Mesenchymal stem cell (in vitro differentiated cells and primary cell): ENCODE results near the gene NEFH.

ENCODE experiments used
- DNase-seq: peaks from one replicate; pipeline ENCODE4 v3.0.0-alpha.2; 2013
- H2AFZ ChIP-seq: one replicate; pipeline ENCODE4 v1.6.1; 2013; ENCODE audit warnings: low read depth, mild to moderate bottlenecking, control low read depth, inconsistent platforms, low read length, moderate library complexity
- H2AK5ac ChIP-seq: 2 replicates; pipeline ENCODE4 v1.6.1; 2013; ENCODE audit warnings: low read length, moderate library complexity, mild to moderate bottlenecking, inconsistent platforms; ENCODE audit not compliant: severe bottlenecking
- H2BK120ac ChIP-seq: one replicate; pipeline ENCODE4 v1.6.1; 2013; ENCODE audit warnings: low read depth, mild to moderate bottlenecking, inconsistent platforms, low read length, moderate library complexity
- H2BK12ac ChIP-seq, 2 experiments: one replicate each; pipeline ENCODE4 v1.6.1; 2013; ENCODE audit warnings: inconsistent platforms in 2 of 2, low read length in 2 of 2, mild to moderate bottlenecking in 2 of 2, moderate library complexity in 2 of 2, control low read depth in 1 of 2
- H2BK15ac ChIP-seq: one replicate; pipeline ENCODE4 v1.6.1; 2013; ENCODE audit warnings: mild to moderate bottlenecking, low read depth, inconsistent platforms; ENCODE audit not compliant: poor library complexity, severe bottlenecking
- H2BK5ac ChIP-seq: 2 replicates; pipeline ENCODE4 v1.6.1; 2013; ENCODE audit warnings: low read depth, mild to moderate bottlenecking, low read length, control low read depth, inconsistent platforms; ENCODE audit not compliant: poor library complexity, severe bottlenecking
- H3K14ac ChIP-seq, 2 experiments: one replicate each; pipeline ENCODE4 v1.6.1; 2013; ENCODE audit warnings: inconsistent platforms in 2 of 2, low read length in 2 of 2, control low read depth in 1 of 2, mild to moderate bottlenecking in 1 of 2, moderate library complexity in 1 of 2
- H3K18ac ChIP-seq, 2 experiments: one replicate each; pipeline ENCODE4 v1.6.1; 2013; ENCODE audit warnings: inconsistent platforms in 2 of 2, low read length in 2 of 2, control low read depth in 1 of 2, low read depth in 1 of 2, mild to moderate bottlenecking in 1 of 2
- H3K23ac ChIP-seq, 2 experiments: one replicate each; pipeline ENCODE4 v1.6.1; 2013; ENCODE audit warnings: inconsistent platforms in 2 of 2, low read length in 2 of 2, mild to moderate bottlenecking in 2 of 2, moderate library complexity in 2 of 2, control low read depth in 1 of 2
- H3K27ac ChIP-seq: 2 replicates; pipeline ENCODE4 v1.5.1; 2013; ENCODE audit warnings: mild to moderate bottlenecking, moderate library complexity, low read length, control low read depth, inconsistent platforms; ENCODE audit not compliant: poor library complexity, severe bottlenecking
- H3K27me3 ChIP-seq, 2 experiments: 2 replicates each; pipeline versions ENCODE4 v1.6.1 to v1.7.0; 2013; ENCODE audit warnings: low read length in 2 of 2, mild to moderate bottlenecking in 2 of 2, moderate library complexity in 2 of 2, control low read depth in 1 of 2, inconsistent platforms in 1 of 2; ENCODE audit not compliant: control insufficient read depth in 1 of 2, insufficient read depth in 1 of 2
- H3K36me3 ChIP-seq, 2 experiments: 2 replicates each; pipeline versions ENCODE4 v1.6.1 to v1.7.0; 2013; ENCODE audit warnings: low read length in 2 of 2, control low read depth in 1 of 2, inconsistent platforms in 1 of 2, low read depth in 1 of 2, mild to moderate bottlenecking in 1 of 2; ENCODE audit not compliant: insufficient read depth in 2 of 2, control insufficient read depth in 1 of 2
- H3K4ac ChIP-seq, 2 experiments: one replicate each; pipeline ENCODE4 v1.6.1; 2013; ENCODE audit warnings: inconsistent platforms in 2 of 2, low read length in 2 of 2, mild to moderate bottlenecking in 2 of 2, moderate library complexity in 2 of 2, control low read depth in 1 of 2, low read depth in 1 of 2
- H3K4me1 ChIP-seq: 2 replicates; pipeline ENCODE4 v1.6.1; 2013; ENCODE audit warnings: low read depth, low read length, control low read depth; ENCODE audit not compliant: control insufficient read depth, insufficient read depth
- H3K4me2 ChIP-seq: 2 replicates; pipeline ENCODE4 v1.6.1; 2013; ENCODE audit warnings: low read length, mild to moderate bottlenecking, inconsistent platforms; ENCODE audit not compliant: poor library complexity, severe bottlenecking
- H3K4me3 ChIP-seq, 2 experiments: 2 replicates each; pipeline versions ENCODE4 v1.5.1 to v1.7.0; 2013; ENCODE audit warnings: low read length in 2 of 2, mild to moderate bottlenecking in 2 of 2, control low read depth in 1 of 2, low read depth in 1 of 2; ENCODE audit not compliant: insufficient read depth in 1 of 2
- H3K79me1 ChIP-seq: replicated peaks from 2 replicates; pipeline ENCODE4 v1.6.1; 2013; ENCODE audit warnings: mild to moderate bottlenecking, control low read depth, low read length, inconsistent platforms; ENCODE audit not compliant: poor library complexity, severe bottlenecking
- H3K9ac ChIP-seq: 2 replicates; pipeline ENCODE4 v1.7.0; 2013; ENCODE audit warnings: mild to moderate bottlenecking, low read length, moderate library complexity
- H3K9me3 ChIP-seq: 2 replicates; pipeline ENCODE4 v1.7.0; 2013; ENCODE audit warnings: mild to moderate bottlenecking, low read length; ENCODE audit not compliant: control insufficient read depth
- H4K8ac ChIP-seq: one replicate; pipeline ENCODE4 v1.6.1; 2013; ENCODE audit warnings: inconsistent platforms, mild to moderate bottlenecking, low read length, moderate library complexity
- H4K91ac ChIP-seq: one replicate; pipeline ENCODE4 v1.6.1; 2013; ENCODE audit warnings: mild to moderate bottlenecking, low read length, inconsistent platforms
- WGBS: methylation state at CpG from one replicate; pipeline ENCODE4 v1.1.7; 2013; ENCODE audit warnings: mixed read lengths; 5-methylcytosine and 5-hydroxymethylcytosine counted together

Gene NEFH

DNA sequence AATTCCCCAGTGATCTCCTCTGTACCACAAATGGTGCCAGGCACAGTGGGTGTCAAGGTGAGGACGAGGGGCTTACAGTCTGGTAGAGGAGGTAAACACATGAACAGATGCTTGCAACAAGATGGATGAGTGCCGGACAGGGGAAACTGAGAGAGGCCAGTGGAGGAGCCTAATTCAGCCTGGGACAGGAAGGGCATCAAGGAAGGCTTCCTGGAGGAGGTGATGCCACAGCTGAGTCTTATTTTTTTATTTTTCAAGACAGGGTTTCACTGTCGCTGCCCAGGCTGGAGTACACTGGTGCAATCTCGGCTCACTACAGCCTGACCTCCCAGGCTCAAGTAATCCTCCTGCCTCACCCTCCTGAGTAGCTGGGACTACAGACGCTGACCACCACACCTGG, 18.8 kb upstream of the NEFH start:
- Histone ChIP-seq H3K9me3 (no peaks in the 10 kb centered on the region), H3K36me3 (no peaks in the 10 kb centered on the region), H2AK5ac (no peak overlapping the region), H3K14ac (no peak overlapping the region), H3K9ac (no peak overlapping the region), H2BK15ac (no peak overlapping the region), H3K27ac (no peak overlapping the region), H3K4ac (no peak overlapping the region), H3K4me2 (no peak overlapping the region), H2BK12ac (no peak overlapping the region), H3K4me3 (no peak overlapping the region), H3K4me1 (peaks cover 6% of the 10 kb centered on the region), H3K27me3 (peaks cover 10 to 19% of the 10 kb centered on the region in 2 experiments), H3K79me1 (no peaks in the 10 kb centered on the region), H2AFZ (no peak overlapping the region), H3K23ac (no peak overlapping the region), H3K18ac (no peak overlapping the region), H2BK5ac (no peak overlapping the region), H2BK120ac (no peak overlapping the region), H4K8ac (no peak overlapping the region), H4K91ac (no peak overlapping the region)
- DNase-seq, result no peak
- WGBS, result 90% methylated on average over 5 of the region's 5 CpGs

DNA sequence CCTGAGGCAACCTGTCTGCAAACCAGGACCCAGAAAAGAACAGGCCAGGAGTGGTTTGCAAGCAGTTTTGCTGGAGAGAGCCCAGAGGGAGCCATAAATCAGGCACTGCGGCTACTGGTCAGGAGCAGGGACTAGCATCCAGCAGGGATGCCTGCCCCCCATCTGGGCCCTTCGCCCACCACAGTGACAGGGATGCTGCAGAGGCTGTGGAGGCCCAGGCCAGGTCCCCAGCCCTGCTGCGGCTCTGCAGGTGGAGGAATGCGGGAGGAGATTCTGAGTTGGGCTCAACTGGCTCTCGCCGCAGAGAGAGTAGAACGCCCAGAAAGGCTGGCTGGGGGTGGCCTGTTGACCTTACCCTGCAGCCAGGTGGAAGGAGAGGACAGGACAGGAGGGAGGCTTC, 16.4 kb upstream of the NEFH start:
- Histone ChIP-seq H2AFZ (no peak overlapping the region), H2BK5ac (no peak overlapping the region), H3K9ac (no peak overlapping the region), H3K79me1 (no peaks in the 10 kb centered on the region), H3K23ac (peak overlapping the region in 1 of 2 experiments; percentile 90), H3K27ac (no peak overlapping the region), H4K8ac (no peak overlapping the region), H4K91ac (no peak overlapping the region), H2AK5ac (no peak overlapping the region), H2BK12ac (no peak overlapping the region), H3K36me3 (no peaks in the 10 kb centered on the region), H3K4me3 (no peak overlapping the region), H3K9me3 (no peaks in the 10 kb centered on the region), H2BK120ac (no peak overlapping the region), H3K4me2 (no peak overlapping the region), H3K4ac (no peak overlapping the region), H3K27me3 (peaks cover 26 to 41% of the 10 kb centered on the region in 2 experiments), H3K4me1 (peaks cover 4% of the 10 kb centered on the region), H2BK15ac (no peak overlapping the region), H3K18ac (no peak overlapping the region), H3K14ac (no peak overlapping the region)
- 74% methylated on average over 7 of the region's 7 CpGs for WGBS
- DNase-seq, result no peak

DNA sequence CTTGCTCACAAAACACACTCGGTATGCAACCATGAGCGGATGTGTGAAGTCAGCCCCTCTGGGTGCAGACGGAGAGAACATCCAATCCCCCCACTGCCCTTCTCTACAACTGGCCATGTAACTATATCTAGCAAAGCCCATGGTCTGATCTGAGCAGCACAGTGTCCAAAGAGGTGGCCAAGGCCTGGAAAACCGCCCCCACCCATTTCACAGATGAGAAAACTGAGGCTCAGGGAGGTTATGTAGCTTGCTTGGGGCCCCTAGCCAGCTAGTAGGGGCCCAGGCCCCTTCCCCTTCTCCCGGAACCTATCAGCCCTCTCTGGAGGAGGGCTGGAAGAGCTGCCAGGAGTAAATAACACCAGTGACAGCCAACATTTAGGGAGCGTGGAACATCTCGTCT, 15.4 kb upstream of the NEFH start:
- no peak overlapping the region for H2BK120ac ChIP-seq
- H3K4me1 ChIP-seq, result peaks cover 4% of the 10 kb centered on the region
- H3K23ac ChIP-seq, result no peak overlapping the region
- no peak overlapping the region for H3K18ac ChIP-seq
- H4K91ac ChIP-seq, result no peak overlapping the region
- no peak for DNase-seq
- H2BK15ac ChIP-seq, result no peak overlapping the region
- H3K36me3 ChIP-seq, result no peaks in the 10 kb centered on the region
- no peak overlapping the region for H2AK5ac ChIP-seq
- H3K14ac ChIP-seq, result no peak overlapping the region
- H3K27me3 ChIP-seq, result peaks cover 34 to 51% of the 10 kb centered on the region in 2 experiments
- H2AFZ ChIP-seq, result no peak overlapping the region
- no peak overlapping the region for H3K27ac ChIP-seq
- no peak overlapping the region for H3K4me2 ChIP-seq
- no peaks in the 10 kb centered on the region for H3K9me3 ChIP-seq
- H3K79me1 ChIP-seq, result no peaks in the 10 kb centered on the region
- H2BK12ac ChIP-seq, result no peak overlapping the region
- H4K8ac ChIP-seq, result no peak overlapping the region
- H3K4me3 ChIP-seq, result no peak overlapping the region
- WGBS, result 90% methylated on average over 7 of the region's 7 CpGs
- no peak overlapping the region for H3K9ac ChIP-seq
- no peak overlapping the region for H3K4ac ChIP-seq
- no peak overlapping the region for H2BK5ac ChIP-seq

DNA sequence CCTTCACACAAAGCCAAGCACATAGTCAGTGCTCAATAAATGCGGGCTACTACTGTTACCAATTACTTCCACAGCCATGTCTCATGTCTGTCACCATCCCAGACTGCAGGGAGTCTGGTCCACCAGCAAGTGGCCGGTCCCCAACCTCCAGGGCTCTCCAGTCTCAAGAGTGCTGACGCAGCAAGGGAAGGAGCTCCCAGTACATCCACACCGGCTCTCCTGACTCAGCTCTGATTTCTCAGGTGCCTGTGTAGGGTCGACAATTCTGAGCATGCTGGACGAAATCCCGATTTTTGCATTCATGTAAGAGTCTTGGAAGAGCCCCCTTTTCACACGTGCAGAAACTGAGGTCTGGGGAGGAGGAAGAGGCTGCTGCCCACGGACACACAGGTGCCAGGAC, 10.3 kb upstream of the NEFH start:
- H3K79me1 ChIP-seq, result no peaks in the 10 kb centered on the region
- no peaks in the 10 kb centered on the region for H3K36me3 ChIP-seq
- no peak overlapping the region for H2AFZ ChIP-seq
- no peak overlapping the region for H2BK12ac ChIP-seq
- no peak overlapping the region for H2AK5ac ChIP-seq
- no peak overlapping the region for H3K27ac ChIP-seq
- H2BK120ac ChIP-seq, result no peak overlapping the region
- H3K4me1 ChIP-seq, result peaks cover 8% of the 10 kb centered on the region
- no peak overlapping the region for H3K9ac ChIP-seq
- no peak for DNase-seq
- 37% methylated on average over 9 of the region's 9 CpGs for WGBS
- H3K18ac ChIP-seq, result no peak overlapping the region
- no peak overlapping the region for H4K91ac ChIP-seq
- H4K8ac ChIP-seq, result no peak overlapping the region
- H3K23ac ChIP-seq, result no peak overlapping the region
- H3K4me3 ChIP-seq, result no peak overlapping the region
- no peak overlapping the region for H3K14ac ChIP-seq
- H3K4ac ChIP-seq, result no peak overlapping the region
- no peak overlapping the region for H2BK15ac ChIP-seq
- H3K27me3 ChIP-seq, result peaks cover 69 to 81% of the 10 kb centered on the region in 2 experiments
- H3K4me2 ChIP-seq, result peak overlapping the region; percentile 71
- H2BK5ac ChIP-seq, result no peak overlapping the region
- H3K9me3 ChIP-seq, result no peaks in the 10 kb centered on the region
